ENCODE data around the gene HSF2.

The HSF2 gene

DNA sequence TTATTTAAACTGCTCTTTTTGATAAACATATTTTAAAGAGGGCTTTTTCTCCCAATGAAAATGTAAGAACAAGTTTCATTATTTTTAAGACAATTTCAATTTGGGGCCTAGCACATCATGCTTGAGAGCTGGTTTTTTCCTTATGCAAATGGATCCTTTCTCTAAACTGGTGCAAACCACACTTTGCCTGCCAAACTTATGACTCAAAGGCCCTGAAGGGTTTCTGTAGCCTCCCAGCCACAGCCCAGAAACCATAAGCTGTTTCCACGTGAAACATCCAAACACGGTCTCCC, 451 bp upstream of the HSF2 start:
- H3K4me3 ChIP-seq (ENCODE audit: low read depth, low read length), result peak overlapping the region; percentile 48
- TF ChIP-seq, protein P1, sequence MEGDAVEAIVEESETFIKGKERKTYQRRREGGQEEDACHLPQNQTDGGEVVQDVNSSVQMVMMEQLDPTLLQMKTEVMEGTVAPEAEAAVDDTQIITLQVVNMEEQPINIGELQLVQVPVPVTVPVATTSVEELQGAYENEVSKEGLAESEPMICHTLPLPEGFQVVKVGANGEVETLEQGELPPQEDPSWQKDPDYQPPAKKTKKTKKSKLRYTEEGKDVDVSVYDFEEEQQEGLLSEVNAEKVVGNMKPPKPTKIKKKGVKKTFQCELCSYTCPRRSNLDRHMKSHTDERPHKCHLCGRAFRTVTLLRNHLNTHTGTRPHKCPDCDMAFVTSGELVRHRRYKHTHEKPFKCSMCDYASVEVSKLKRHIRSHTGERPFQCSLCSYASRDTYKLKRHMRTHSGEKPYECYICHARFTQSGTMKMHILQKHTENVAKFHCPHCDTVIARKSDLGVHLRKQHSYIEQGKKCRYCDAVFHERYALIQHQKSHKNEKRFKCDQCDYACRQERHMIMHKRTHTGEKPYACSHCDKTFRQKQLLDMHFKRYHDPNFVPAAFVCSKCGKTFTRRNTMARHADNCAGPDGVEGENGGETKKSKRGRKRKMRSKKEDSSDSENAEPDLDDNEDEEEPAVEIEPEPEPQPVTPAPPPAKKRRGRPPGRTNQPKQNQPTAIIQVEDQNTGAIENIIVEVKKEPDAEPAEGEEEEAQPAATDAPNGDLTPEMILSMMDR (IDR thresholded peaks at IDR 0.05; ENCODE audit: insufficient read depth, low read depth, low read length, missing control alignments), result no peak
- DNase-seq (ENCODE audit: low read depth), result no peak

DNA sequence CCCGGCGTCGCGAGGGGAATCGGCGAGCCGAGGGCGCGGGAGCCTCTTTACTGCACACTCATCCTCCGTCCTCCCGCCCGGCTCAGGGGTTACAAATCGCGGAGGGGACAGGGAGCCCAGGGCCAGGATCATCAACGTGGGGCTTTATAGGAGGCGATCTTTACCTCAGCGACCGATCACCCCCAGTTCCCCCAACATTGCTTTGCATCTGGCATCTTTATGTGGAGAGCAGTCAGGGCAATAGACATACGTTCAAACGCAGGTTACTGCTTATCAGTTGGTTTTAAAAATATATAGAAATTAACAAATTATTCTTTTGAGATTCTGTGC, 634 bp downstream of the HSF2 start:
- TF ChIP-seq, protein P1 (IDR thresholded peaks at IDR 0.05; ENCODE audit: insufficient read depth, low read depth, low read length, missing control alignments), result no peak
- H3K4me3 ChIP-seq (ENCODE audit: low read depth, low read length), result peak overlapping the region; percentile 86
- DNase-seq (ENCODE audit: low read depth), result no peak

DNA sequence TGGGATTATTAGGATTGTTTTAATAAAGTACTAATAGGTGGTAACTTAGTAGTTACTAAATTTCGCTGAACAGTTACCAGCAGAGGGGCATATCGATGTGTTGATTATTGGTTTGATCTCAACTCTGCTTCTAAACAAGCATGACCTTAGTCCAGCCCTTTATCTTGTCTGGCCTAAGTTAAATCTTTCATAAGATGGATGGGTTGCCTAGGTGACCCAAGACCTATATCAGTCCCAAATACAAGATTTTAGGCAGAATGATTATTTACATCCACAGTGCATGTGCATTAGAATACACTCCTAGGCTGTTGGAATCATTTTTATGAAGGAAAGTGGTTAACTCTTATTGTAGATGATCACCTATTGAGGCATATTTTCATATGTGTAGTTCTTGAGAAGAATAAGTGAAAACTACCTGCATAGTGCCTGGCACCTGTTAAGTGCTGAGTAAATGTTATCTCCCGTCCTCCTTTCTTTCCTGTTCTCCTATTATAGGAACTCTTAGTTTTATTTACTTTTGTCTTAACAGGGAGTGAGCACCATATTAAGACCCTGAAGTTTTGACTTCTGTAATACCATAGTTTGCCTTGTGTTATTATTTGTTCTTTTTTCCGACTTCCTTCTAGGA, 1.1 kb downstream of the HSF2 start:
- H3K4me3 ChIP-seq (ENCODE audit: low read depth, low read length), result peak overlapping the region; percentile 86
- TF ChIP-seq, protein P1 (IDR thresholded peaks at IDR 0.05; ENCODE audit: insufficient read depth, low read depth, low read length, missing control alignments), result no peak
- peak; percentile 5 for DNase-seq (ENCODE audit: low read depth)

DNA sequence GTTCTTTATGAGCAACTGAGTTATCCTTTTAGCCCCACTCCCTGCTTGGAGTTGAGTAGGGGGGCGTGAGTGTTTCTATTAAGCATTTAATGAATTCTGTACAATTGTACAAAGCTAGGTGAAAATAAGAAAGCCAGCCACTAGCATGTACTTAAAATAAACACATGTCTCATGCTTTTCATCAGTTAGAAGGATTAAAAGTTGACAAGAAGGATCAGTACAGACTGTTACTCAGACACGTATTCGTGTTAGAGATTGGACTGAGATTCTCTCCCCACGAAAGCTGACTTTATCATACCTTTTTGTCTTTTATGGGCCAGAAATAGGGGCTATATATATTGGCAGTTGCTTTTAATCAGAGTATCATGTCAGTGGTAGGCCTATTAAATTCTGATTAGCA, 1.7 kb downstream of the HSF2 start:
- TF ChIP-seq, protein P1 (IDR thresholded peaks at IDR 0.05; ENCODE audit: insufficient read depth, low read depth, low read length, missing control alignments), result no peak
- DNase-seq (ENCODE audit: low read depth), result no peak
- peak overlapping the region; percentile 86 for H3K4me3 ChIP-seq (ENCODE audit: low read depth, low read length)

DNA sequence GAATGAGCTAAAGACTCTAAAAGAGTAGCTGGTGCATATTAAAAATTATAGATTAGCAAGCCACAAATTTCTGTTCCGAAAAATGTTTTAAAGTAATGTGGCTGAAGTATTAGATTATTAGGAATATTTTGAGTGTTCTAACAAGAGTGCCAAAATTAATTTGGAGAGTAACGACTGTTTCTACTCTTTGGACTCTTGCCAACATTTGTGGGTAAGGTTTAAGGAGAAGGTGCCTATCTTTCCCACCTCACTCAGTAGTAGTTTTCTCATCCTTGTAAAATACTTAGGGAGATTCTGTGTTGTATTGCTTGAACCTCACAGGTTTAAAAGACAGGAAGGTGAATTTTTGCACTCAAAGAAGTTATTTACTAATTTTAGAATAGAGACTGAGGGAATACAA, 5.0 kb downstream of the HSF2 start:
- TF ChIP-seq, protein P1 (IDR thresholded peaks at IDR 0.05; ENCODE audit: insufficient read depth, low read depth, low read length, missing control alignments), result no peak
- no peak overlapping the region for H3K4me3 ChIP-seq (ENCODE audit: low read depth, low read length)
- DNase-seq (ENCODE audit: low read depth), result no peak

DNA sequence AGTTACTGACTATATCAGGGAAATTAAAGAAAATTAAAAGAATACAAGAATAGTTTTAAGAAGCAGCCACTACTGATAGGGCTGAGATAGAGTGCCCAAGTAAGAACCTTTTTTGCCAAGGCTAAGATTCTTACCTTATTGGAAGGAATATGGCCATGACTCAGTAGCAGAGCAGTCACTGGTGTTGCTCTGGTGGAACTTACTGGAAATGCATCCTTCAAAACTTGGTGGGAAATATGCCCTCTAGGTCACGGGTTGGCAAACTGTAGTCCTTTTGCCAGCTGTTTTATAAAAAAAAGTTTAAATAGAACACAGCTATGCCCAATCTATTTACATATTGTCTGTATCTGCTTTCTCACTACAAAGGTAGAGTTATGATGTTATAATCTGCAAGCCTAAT, 6.0 kb downstream of the HSF2 start:
- H3K4me3 ChIP-seq (ENCODE audit: low read depth, low read length), result no peak overlapping the region
- TF ChIP-seq, protein P1 (IDR thresholded peaks at IDR 0.05; ENCODE audit: insufficient read depth, low read depth, low read length, missing control alignments), result no peak
- no peak for DNase-seq (ENCODE audit: low read depth)

DNA sequence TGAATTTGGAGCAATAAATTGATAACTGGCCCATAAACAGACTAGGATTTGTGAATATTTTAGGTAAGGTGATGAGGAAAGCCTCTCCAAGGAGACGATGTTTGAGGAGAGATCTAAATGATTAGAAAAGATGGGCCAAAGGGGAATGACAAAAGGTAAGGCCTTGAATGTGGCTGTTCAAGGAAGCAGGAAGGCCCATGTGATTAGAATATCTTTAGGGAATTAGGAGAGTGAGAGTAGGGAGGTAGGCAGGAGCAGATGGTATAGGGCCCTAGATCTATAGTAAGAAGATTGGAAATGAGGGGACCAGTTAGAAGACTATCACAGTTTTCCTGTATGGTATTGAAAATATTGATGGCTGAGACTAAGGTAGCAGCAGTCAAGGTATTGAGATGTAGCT, 6.7 kb downstream of the HSF2 start:
- TF ChIP-seq, protein P1 (IDR thresholded peaks at IDR 0.05; ENCODE audit: insufficient read depth, low read depth, low read length, missing control alignments), result no peak
- DNase-seq (ENCODE audit: low read depth), result no peak
- no peak overlapping the region for H3K4me3 ChIP-seq (ENCODE audit: low read depth, low read length)

Data from GM12865 (cell line).